Renal cortical epithelial cell (primary cell): ENCODE measurements around the gene PLN. TPM values are rescaled to one million over a fixed set of nuclear protein-coding genes. Genes with fewer than 3 reads are reported as not detected.

Source experiments
- DNase-seq: peaks from one replicate; pipeline ENCODE4 v3.0.0-alpha.2; 2011; ENCODE audit warnings: low read depth
- total RNA-seq: library from RNA; depleted of rRNA; stranded (reverse); fragments of >200 nt; gene quantifications from 2 replicates; pipeline ENCODE4 v1.2.3, GENCODE V29; 2014

PLN gene
- not detected in 2 replicates for total RNA-seq

DNA sequence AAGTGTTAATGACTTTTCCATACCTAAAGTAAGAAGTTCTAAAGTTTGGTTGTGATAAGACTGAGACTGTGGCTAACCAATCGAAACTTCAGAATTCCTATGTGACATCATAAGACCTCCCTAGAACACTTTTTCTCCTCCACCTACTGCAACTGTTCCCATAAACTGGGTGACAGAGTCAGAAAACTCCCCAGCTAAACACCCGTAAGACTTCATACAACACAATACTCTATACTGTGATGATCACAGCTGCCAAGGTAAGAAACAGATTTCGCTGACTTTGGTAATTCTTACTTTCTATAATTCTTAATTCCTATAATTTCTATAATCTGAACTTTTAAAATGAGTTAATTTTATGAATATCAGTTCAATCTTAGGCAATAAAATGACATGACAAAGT is at the start of gene PLN:
TSS of gene PLN (plus strand) at position 161 of the 400 bp plus-strand sequence. CDS start 10,626 bp downstream, outside the sequence.
- DNase-seq, result no peak

DNA sequence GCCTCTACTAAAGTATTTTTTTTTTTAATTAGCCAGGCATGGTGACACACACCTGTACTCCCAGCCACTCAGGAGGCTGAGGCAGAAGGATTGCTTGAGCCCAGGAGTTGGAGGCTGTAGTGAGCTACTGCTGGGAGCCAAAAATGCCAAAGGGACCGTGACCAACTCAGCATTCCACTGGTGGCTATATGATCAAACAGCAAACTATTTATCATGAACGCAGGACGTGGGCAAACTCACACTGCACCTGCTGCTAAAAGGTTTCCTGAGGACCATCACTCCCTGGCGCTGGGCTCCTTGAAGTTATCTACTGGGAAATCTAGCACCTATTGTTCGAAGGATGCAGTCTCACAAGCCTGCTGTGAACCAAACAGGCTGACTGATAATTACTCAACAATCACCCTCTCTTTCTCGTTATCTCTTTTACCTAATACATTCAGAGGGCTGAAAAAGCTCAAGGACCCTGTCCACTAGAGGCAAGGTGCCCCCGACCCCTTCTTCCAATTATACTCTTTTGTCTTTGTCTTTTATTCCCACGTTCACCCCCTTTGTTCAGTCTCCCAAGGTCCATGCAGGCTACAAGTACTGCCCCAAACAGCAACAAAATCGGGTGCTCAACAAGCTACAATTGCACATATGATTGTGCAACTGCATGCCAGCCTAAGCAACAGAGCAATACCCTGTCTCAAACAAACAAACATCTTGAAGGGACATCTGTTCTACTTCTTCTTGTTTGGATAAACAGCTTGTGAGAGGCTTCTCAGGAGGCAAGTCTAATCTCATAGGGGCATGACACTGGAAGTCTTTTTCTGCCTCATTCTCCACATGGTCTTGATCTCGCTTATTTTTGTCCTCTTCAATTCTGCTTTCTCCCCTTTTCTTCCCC is 47.7 kb upstream of the PLN start:
- no peak for DNase-seq

DNA sequence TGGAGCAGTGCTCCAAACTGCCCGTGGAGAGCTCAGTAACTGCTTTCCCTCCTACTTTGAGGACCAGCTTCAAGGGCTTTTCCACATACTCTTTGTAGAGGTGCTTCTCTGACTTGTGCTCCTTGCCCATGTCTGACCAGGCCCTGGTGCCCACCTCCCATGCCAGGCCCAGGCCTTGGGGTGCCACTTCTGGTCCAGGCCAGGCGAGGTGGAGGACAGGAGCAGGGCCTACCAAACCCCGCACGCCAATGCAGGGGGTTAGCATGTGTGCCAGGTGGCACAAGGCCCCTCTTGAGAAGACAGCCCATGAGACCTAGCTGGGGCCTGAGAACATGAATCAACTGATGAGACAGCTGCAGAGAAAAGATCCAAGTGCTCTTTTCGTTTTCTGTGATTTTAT is 47.0 kb upstream of the PLN start:
- DNase-seq, result no peak

DNA sequence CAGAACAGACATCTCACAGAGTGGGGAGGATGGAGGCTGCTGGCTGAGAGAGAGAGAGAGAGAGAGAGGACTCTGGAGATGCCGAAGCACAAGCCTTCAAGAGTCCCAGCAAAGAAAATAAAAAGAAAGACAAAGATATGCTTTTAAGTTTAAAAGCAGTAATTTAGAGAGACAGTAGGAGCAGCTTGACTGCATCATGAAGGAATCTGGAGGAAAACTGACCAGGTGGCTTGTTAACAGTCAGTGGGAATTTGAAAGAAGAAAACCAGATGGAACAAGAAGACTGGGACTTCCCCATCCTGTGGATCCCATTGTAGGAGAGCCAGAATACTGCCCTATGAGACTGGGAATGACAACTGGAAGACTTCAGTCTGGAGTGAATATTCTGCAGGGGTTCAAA is 46.3 kb upstream of the PLN start:
- no peak for DNase-seq

DNA sequence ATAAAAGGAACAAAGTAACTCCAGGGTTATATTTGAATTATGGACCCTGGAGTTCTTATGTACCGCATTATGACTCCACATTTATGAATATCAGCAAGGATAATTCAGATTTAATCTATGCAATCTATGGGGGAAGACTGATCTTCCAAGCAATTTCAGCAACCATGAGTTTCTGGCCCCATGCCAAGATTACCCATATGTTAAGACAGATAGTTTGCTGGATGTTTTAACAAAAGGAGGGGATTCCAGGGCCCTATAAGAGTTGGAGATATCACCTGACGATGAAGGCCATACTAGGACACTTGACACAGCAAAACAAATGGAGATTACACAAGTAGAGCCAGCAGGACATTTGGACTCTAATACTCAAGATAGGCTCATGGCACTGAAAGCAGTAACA is 45.9 kb upstream of the PLN start:
- DNase-seq, result no peak

DNA sequence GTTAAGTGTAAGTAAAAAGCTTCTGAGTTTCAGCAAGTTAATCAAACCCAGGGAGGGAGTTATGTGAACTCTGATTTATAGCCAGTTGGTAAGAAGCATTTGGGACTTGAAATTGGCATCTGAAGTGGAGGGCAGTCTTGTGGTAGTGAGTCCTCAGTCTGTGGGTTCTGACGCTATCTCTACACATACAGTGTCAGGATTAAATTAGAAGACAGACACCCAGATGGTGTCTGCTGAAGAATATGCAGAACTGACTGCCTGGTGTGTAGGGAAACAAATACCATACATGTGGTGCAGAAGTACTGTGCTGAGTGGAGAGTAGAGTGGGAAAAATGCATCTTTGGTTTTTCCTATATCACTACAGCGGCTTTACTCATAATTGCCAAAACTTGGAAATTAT is 43.5 kb upstream of the PLN start:
- no peak for DNase-seq

DNA sequence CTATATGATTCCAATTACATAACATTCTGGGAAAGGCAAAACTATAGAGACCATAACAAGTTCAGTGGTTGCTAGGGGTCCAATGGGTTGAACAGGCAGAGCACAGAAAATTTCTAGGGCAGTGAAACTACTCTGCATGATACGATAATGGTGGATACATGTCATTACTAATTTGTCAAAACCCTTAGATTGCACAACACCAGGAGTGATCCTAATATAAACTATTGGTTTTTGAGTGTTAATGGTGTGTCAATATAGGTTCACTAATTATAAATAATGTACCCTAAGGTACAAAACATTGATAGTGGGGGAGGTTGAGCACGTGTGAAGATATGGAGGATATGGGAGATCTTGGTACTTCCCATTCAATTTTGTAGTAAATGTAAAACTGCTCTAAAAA is 42.4 kb upstream of the PLN start:
- DNase-seq, result no peak

DNA sequence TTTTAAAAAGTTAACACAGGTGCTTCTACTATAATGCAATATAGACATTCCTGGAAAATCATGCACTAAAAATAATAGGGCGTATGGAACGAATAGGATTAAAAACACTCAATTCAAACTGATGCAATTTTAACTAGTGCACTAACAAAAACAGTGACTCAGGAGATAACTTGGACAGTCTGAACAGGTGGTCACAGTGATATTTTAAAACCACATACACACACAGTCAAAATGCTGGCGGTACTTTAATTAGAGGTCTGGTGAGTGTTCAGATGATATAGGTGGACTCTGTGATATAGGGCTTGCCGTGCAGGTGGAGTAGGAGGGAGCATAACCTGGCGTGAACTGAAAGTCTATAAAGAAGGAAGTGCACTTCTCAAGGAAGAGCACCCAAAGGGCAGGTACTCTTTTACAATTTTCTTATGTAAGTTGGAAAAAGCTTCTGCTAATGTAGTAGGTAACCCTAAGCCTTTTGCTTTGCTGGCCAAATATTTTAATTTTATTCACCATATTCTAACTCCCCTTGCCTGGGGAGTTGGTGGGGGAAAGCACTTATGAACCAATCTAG is 41.9 kb upstream of the PLN start:
- DNase-seq, result no peak

DNA sequence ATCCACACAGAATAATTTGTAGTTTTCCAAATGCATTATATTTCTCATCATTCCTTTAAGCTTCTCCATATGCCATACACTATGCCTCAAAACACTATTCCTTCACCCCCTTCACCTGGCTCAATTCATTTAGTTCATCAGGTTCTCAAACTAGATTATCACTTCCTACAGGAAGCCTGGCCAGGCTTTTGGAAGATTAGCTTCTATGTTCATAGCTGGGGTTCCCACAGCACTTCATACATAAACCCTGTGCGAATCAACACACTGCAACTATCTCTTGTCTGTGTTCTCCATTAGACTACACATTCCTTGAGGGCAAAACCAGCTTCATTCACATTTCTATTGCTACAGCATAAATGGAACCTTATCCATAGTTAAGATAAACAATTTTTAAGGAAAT is 40.5 kb upstream of the PLN start:
- DNase-seq, result no peak

DNA sequence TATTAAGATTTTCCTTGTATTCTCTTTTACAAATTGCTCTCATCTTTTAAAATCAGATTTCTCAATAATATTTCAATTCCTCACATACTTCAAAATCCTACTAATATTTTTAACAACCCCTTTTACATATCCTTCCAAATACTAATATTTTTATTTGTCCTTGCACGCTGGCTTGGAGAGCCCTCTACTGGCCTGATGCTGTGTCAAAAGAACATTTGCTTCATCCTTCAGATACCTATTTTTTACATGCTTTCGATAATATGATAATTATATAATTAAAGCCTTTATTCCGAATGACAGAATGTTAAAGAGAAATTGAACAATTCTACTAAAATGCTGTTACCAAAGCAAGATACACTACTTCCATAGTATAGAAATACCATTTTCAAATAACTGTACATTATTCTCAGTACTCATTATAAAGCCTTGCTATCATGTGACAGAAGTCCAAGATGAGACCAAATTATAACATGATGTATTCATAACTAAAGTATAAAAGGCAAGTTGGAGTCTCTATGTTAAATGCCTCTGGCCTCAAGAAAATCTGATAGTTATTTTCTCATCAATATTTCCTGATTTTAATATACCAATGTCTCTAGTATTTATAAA is 39.0 kb upstream of the PLN start:
- peak; percentile 13 for DNase-seq

DNA sequence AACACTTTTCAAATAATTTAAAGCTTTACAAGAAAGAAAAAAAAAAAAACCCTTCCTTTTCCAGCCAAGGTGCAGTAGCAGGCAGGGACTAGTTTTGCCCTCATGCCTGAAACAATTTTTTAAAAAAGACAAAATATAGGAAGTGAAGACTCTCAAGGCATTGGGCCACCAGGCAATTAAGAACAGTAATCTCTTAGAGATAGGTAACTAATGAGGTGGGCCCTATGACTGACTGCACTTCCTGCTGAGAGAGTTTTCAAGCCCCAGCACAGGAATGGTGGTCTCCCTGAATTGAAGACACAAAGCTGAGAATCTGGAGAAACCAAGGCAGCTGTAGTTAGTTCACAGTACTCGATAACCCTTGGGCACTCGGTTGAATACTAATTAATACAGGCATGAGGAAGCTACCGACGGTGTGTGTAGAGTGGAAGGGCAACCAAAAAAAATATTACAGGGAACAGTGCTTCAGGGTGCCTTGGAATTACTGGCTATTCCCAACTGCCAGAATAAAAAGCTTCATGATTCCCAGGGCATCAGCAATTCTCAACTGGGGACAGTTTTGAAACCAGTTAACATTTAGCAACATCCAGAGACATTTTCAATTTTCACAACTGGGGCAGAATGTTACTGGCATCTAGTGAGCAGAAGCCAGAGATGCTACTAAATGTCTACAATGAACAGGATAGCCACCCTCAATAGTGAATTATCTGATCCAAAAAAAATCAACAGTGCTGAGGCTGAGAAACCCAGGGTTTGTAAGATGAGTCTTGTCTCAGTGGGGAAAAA is 36.0 kb upstream of the PLN start:
- DNase-seq, result no peak

DNA sequence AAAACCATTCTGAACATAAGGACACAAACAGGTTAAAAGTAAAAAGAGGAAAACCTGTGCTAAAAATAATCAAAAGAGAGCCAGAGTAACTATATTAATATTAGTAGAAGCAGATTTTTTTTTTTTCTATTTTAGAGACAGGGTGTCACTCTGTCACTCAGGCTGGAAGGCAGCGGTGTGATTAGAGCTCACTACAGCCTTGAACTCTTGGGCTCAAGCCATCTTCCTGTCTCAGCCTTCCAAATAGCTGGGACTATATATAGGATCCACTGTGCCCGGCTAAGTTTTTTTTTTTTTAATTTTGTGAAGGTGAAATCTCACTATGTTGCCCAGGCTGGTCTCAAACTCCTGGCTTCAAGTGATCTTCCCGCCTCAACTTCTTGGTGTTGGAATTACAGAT is 33.4 kb upstream of the PLN start:
- DNase-seq, result no peak

DNA sequence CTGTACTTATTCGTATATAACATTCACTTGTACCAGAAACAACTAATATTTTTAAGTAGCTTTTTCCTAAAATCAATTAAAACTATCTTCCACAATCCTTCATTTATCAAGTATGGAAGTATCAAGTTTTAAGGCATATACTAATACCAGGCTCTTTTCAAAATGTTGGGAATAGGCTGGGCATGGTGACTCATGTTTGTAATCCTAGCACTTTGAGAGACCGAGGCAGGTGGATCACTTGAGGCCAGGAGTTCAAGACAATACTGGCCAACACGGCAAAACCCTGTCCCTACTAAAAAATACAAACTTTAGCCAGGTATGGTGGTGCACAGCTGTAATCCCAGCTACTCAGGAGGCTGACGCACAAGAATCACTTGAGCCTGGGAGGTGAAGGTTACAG is 25.7 kb upstream of the PLN start:
- no peak for DNase-seq

DNA sequence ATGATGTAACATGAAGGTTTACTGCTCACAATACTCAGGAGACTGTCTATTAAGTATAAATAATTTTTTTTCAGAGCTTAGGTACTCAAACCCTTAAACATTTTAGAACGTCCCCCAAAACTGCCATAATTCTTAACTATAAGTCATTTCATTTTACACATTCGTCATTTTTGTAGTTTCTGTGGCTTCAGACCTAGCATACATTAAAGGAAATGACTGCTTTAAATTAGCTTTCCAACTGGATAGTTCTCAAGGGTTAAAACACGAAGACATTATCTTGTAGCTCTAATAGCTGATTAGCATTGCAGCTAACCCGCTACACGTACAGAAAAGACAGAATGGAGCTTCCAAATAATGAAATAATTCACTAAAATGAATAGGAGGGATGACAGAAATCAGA is 24.9 kb upstream of the PLN start:
- DNase-seq, result no peak

DNA sequence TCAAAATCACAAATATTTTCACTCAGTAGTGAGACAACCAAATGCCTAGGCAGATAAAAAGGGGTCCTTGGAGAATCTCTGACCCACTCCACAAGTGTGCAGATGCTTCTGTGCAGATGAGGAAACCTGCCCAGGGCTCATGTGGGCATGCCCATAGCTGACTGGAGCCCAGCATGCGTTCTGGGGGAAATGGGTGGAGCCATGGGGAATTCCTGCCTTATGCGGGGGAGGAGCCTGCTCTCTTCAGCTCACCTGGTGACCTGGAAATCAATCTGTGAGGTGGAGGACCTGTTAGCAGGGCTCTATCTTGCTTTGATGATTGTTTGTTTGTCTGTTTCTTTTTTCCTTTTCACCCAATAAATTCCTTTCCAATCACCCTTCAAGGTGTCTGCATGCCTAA is 23.4 kb upstream of the PLN start:
- DNase-seq, result no peak

DNA sequence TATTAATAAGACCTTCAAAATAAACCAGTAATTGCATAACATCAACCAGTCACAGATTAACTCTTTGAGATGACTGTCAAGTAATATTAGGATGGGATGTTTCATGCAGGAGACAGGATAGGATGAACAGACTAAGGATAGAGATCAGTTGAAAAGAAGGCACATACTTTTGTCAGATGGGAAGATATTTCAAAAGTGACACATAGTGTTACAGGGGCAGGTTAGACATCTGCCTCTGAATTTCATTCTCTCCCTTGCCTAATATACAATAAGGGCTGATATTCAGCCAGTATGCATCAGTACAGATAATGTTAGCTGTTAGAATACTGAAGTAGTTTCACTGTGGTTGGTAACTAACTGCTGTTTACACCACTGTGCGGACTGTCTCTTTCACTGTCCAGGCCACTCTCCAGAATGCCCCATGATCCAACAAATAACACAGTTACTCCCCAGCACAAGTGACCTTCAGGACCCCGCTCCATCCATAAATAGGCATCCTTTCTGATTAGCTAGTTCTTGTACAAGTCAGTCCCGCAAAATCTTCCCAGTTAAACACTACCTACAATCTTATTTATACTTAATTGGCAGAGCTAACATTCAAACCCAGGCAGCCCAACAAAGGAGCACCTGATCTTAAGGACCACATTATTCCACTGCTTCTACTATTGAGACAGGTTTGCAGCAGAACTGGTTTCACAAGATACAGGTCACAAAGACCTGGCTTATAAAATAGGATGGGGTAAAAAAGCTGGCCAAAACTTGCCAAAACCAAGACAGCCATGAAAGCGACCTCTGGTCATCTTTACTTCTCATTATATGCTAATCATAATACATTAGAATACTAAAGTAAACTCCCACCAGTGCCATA is 21.9 kb upstream of the PLN start:
- DNase-seq, result no peak

DNA sequence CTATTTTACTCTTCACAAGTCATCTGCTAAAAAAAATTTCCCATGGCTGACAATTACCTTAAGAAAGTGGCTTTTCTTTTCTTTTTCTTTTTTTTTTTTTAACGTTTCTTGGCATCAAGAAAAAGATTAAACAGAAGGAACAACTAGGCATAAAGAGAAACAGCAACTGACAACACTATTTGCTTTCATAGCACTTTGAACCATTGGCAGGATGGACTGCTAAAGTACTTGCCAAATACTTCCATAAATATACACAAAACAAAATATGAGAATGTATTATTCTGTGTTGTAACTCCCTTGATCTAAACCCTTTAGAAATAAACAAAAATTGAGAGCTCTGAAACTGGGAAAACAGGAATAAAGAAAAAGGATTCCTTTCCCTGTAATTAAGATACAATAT is 20.0 kb upstream of the PLN start:
- DNase-seq, result no peak

DNA sequence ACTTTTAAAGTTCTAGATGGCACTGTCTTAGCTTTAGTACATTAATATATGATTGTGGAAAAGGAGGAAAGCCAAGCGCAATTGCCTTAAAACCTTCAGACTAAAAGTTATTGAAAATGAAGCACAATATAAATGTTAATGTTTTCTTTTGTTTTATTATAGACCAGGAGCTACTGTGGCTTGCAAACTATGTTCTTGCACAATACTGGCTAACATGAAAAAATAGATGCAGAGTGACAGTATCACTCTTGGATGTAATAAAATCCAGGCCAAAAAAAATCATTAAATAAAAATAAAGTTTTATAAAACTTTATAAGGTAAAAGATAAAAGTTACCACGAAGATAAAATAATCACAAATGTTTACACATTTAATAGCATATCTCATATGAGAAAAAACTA is 18.3 kb upstream of the PLN start:
- DNase-seq, result no peak

DNA sequence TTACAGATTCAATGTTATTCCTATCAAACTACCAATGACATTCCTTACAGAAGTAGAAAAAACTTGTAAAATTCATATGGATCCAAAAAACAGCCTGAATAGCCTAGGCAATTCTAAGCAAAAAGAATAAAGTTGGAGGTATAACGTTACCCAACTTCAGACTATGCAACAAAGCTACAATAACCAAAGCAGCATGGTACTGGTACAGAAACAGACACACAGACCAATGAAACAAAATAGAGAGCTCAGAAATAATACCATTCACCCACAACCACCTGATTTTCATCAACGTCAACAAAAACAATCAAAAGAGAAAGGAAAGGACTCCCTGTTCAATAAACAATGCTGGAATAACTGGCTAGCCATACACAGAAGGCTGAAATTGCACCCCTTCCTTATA is 17.2 kb upstream of the PLN start:
- DNase-seq, result no peak

DNA sequence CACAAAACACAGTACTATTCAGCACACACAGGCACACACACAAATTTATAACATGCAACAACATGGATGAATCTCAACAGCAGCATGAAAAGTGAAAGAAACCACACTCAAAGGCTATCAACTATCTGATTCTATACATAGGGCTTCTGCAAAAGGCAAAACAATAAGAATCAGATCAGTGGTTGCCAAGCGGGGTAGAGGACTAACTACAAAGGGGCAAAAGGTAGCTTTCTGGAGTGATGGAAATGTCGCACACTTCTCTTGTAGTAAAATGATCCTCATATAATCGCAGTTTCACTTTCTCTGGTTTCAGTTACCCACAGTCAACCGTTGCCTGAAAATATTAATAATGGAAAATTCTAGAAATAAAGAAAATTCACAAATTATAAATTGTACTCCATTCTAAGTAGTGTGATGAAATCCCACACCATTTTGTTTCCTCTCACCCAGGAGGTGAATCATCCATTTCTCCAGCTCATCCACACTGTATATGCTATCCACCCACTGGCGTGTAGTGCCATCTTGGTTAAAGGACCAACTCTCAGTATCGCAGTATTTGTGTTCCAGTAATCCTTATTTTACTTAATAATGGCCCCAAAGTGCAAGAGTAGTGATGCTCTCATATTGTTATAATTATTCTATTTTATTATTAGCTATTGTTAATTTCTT is 12.8 kb upstream of the PLN start:
- no peak for DNase-seq

DNA sequence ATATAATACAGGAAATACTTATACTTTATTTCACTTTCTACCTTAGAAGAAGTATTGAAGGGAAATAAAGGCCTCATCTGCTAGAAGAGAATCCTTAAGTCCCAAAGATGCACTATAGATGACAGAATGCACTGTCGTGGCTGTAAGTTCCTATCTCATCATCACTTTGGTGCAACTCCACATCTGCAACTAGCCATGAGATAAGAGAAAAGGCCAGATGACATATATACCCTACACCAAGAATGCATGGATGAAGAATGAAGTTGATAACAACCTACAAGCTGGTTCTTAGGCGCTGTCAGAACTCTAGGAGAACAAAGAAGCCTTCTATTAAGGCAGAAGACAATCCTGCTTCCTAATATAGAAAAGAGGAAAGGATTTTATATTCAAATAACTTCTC is 11.6 kb upstream of the PLN start:
- DNase-seq, result no peak
